Mucosa of gallbladder (tissue), 1 donor: ENCODE results near the gene GGA1. TPM values are rescaled to one million over a fixed set of nuclear protein-coding genes. Genes with fewer than 3 reads are reported as not detected.

ENCODE experiments used
- DNase-seq: peaks from one replicate; pipeline ENCODE4 v3.0.0-alpha.2; 2020; ENCODE audit warnings: low spot score
- total RNA-seq: library from RNA; stranded (reverse); gene quantifications from one replicate; pipeline ENCODE4 v1.2.1, GENCODE V29; 2021
- donor health status: DM: no; HTN: no; CAD: no.

The GGA1 gene
- total RNA-seq, 1 donor from 2014 or later, result 81.5 TPM

GRCh38 chr22:37674248-37674647 is 65.6 kb downstream of the GGA1 start:
- DNase-seq, result no peak

- peak; percentile 92 for DNase-seq
These were observed 66.6 kb downstream of the GGA1 start, which contains the start of gene LGALS1 for GRCh38 chr22:37674951-37675929. Gene LGALS1 (plus strand): TSS chr22:37675636. CDS start chr22:37675703, 67 bp downstream.

GRCh38 chr22:37675930-37676735 is 67.5 kb downstream of the GGA1 start:
- DNase-seq, result no peak

- peak; percentile 89 for DNase-seq
These were observed 68.3 kb downstream of the GGA1 start for GRCh38 chr22:37676736-37677492.

GRCh38 chr22:37677493-37677974 is 68.9 kb downstream of the GGA1 start:
- DNase-seq, result no peak

- DNase-seq, result no peak
These were observed 69.7 kb downstream of the GGA1 start for GRCh38 chr22:37678372-37678771.

- no peak for DNase-seq
These were observed 71.0 kb downstream of the GGA1 start for GRCh38 chr22:37679670-37680069.

- DNase-seq, result no peak
These were observed 71.7 kb downstream of the GGA1 start for GRCh38 chr22:37680191-37680851.

GRCh38 chr22:37681001-37681424 is 72.4 kb downstream of the GGA1 start:
- no peak for DNase-seq

GRCh38 chr22:37681556-37682049 is 73.0 kb downstream of the GGA1 start:
- DNase-seq, result peak; percentile 77

Other genes starting within 250 kb of the GGA1 start
- gene ELFN2, start 181.4 kb upstream of the GGA1 start, total RNA-seq, result 31.2 TPM
- 24.2 TPM for gene MFNG, start 122.5 kb upstream of the GGA1 start, total RNA-seq
- gene CARD10, start 89.4 kb upstream of the GGA1 start, total RNA-seq, result 62.8 TPM
- gene CDC42EP1, start 48.4 kb upstream of the GGA1 start, total RNA-seq, result 186 TPM
- 776 TPM for gene LGALS2, start 28.7 kb upstream of the GGA1 start, total RNA-seq
- gene SH3BP1, start 30.8 kb downstream of the GGA1 start, total RNA-seq, result 13.6 TPM
- gene PDXP, start 49.9 kb downstream of the GGA1 start, total RNA-seq, result 12.1 TPM
- gene LGALS1, start 66.8 kb downstream of the GGA1 start, total RNA-seq, result 587 TPM
- 27.1 TPM for gene NOL12, start 77.5 kb downstream of the GGA1 start, total RNA-seq
- 119 TPM for gene TRIOBP, start 88.2 kb downstream of the GGA1 start, total RNA-seq
- 22.3 TPM for gene GCAT, start 199.1 kb downstream of the GGA1 start, total RNA-seq
- 0.29 TPM for gene GALR3, start 214.5 kb downstream of the GGA1 start, total RNA-seq
- gene ANKRD54, start 235.5 kb downstream of the GGA1 start, total RNA-seq, result 34.2 TPM
- 383 TPM for gene EIF3L, start 240.6 kb downstream of the GGA1 start, total RNA-seq